Coronary artery (tissue), 2 donors: Measurements from ENCODE around the gene TUT1.
"Not testable (repeated sequence)": the region's sequence is repeated elsewhere in the genome, so short reads cannot be mapped to it uniquely, and the experiment has no call there.

ENCODE experiments used
- DNase-seq: peaks from one replicate; pipeline ENCODE4 v3.0.0-alpha.2; 2017; ENCODE audit warnings: low spot score
- H3K27ac ChIP-seq, 2 donors: fragments of 200-600 bp; sonication (generic); one replicate each; pipeline ENCODE4 v1.5.1; 2016 to 2019
- H3K4me3 ChIP-seq: fragments of 200-600 bp; sonication (generic); 2 replicates; pipeline ENCODE4 v1.5.1; 2016; ENCODE audit warnings: mild to moderate bottlenecking, moderate library complexity
- CTCF ChIP-seq: fragments of 200-600 bp; sonication (generic); IDR thresholded peaks from one replicate; pipeline ENCODE4 v1.5.1; 2019; ENCODE audit warnings: antibody characterized with exemption

TUT1 gene

GRCh38 chr11:62552485-62553079 lies 38.7 kb downstream of the TUT1 start:
- TF ChIP-seq CTCF = no peak
- Histone ChIP-seq H3K4me3 (peak overlapping the region; percentile 57), H3K27ac (peak overlapping the region; percentile 93 to 95)
- DNase-seq = no peak

- not testable (repeated sequence) for H3K4me3 ChIP-seq, DNase-seq
- peak overlapping the region; percentile 93 to 95 for H3K27ac ChIP-seq
Observed at GRCh38 chr11:62550478-62550877, 40.8 kb downstream of the TUT1 start.

DNA sequence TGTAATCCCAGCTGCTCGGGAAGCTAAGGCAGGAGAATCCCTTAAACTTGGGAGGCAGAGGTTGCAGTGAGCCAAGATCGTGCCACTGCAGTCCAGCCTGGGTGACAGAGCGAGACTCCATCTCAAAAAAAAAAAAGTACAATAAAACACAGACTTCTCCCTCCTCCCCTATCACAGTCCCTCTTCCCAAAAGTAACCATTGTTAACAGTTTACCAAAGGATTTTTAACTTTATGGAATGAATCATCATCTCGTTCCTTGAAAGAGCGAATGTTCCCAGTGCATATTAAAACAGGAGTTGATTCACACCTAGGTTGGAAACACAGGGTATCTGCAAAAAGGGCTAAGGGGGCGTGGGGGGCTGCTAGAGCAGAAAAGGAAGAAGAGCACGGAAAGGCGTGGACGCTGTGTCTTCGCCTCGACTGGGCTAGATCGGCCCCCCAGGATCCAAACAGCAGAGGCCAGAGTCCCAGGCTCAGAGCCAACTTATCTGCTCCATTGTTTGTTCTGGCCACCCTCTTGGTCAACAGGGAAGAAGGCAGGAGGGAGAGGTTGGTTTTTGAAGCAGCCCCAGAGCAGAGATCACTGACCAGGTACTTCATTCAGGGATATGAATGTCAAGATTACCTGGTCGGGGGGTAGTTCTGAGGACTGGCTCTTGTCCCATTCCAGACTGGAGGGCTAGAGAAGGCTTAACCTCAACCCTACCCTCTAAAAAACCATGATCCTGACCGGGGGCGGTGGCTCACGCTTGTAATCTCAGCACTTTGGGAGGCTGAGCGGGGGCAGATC lies 42.6 kb downstream of the TUT1 start:
- H3K4me3 ChIP-seq = peak overlapping the region; percentile 33
- no peak for DNase-seq
- no peak for TF ChIP-seq CTCF
- H3K27ac ChIP-seq = peak overlapping the region; percentile 89 to 100

GRCh38 chr11:62547691-62548281 lies 43.5 kb downstream of the TUT1 start:
- no peak for DNase-seq
- H3K4me3 ChIP-seq = peak overlapping the region; percentile 99
- no peak for TF ChIP-seq CTCF
- peak overlapping the region; percentile 89 to 100 for H3K27ac ChIP-seq

DNA sequence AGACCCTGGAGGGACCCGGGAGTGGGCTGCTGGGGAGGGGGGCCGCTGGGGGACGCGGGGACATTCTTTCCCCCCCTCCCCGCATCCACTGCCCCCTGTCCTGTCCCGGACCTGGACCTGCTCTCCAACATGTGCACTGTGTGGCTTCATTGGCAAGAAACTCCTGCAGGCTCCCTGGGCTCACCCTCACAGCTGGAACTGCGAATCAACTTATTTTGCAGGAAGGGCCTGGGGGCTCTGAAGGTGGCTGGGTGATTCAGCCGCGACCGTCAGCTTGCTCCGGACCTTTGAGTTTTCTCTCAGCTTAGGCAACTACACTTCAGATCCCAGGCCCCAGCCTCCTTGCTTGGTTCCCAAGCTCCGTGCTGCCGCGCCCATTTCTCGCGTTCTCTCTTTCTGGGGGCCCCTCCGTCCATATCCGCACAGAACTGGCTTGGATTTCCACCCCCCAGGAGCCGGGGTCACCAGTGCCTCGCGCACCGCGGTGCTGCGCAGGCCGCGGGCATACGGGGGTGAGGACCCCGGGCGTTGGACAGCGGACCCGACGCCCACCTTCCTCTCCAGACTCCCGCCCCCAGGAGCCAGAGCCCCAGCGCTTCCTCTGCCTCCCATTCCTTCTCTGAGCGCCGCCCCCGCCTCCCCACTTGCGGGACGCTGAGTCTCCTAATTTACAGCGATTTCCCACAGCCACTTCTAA lies 44.2 kb downstream of the TUT1 start:
- TF ChIP-seq CTCF = no peak
- Histone ChIP-seq H3K4me3 (peak overlapping the region; percentile 99), H3K27ac (peak overlapping the region; percentile 89 to 100)
- DNase-seq = no peak

- TF ChIP-seq CTCF = no peak
- Histone ChIP-seq H3K27ac (peak within 1 kb of the TSS; percentile 89 to 100), H3K4me3 (peak within 1 kb of the TSS; percentile 99)
- DNase-seq = peak; percentile 92
Observed at GRCh38 chr11:62546244-62546928, 44.9 kb downstream of the TUT1 start, which contains the start of gene AHNAK. TSS of gene AHNAK (minus strand) at chr11:62546806. CDS start at chr11:62536098, 10,708 bp downstream.
